Thyroid gland (tissue), 4 donors: ENCODE measurements around the gene RABGAP1.

ENCODE experiments used
- POLR2A ChIP-seq, 2 donors: fragments of 450-650 bp; IDR thresholded peaks; one replicate each; pipeline ENCODE4 v1.6.1; 2017; ENCODE audit warnings: antibody characterized with exemption in 2 of 2, mild to moderate bottlenecking in 2 of 2, moderate library complexity in 1 of 2
- TF ChIP-seq, protein P1 (sequence below), 6 experiments: fragments of 200-600 bp in 3 of 6; fragments of 450-650 bp in 3 of 6; sonication (generic) in 3 of 6; IDR thresholded peaks; one replicate each; pipeline ENCODE4 v1.5.1; 2016 to 2019; ENCODE audit warnings: antibody characterized with exemption in 6 of 6, mild to moderate bottlenecking in 2 of 6, inconsistent platforms in 1 of 6, moderate library complexity in 1 of 6

DNA sequence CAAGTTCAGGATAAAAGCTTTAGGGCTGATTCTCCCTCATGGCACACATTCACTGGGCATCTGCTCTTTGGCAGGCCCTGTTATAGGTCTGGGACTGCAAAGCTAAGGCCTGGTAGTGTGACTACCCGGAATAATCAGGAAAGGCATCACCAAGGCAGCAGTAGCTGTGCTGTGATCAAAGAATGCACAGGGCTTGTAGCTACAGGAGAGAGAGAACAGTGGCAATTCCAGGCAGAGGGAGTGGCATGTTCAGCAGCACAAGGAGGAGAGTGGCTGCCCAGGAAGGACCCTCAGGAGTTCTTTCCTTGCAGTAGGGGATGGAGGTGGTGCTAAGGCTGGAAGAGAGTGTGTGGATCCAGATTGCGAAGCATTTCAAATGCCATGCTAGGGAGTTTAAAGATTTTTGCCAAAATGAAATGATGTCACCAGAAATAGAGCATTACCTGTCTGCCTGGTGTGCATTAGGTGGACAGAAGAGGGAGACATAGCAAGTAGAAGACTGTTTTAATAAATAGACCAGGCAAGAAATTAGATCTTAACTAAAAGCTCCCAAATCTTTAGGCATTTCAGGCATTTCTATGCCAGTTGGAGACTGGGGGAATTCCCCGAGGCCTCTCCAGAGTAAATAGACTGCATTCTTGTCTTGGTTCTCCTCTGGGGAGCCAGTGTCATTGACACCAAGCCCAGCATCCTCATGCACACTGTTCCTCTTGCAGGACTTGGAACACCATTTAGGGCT lies 161.7 kb downstream of the RABGAP1 start:
- TF ChIP-seq, protein P1, sequence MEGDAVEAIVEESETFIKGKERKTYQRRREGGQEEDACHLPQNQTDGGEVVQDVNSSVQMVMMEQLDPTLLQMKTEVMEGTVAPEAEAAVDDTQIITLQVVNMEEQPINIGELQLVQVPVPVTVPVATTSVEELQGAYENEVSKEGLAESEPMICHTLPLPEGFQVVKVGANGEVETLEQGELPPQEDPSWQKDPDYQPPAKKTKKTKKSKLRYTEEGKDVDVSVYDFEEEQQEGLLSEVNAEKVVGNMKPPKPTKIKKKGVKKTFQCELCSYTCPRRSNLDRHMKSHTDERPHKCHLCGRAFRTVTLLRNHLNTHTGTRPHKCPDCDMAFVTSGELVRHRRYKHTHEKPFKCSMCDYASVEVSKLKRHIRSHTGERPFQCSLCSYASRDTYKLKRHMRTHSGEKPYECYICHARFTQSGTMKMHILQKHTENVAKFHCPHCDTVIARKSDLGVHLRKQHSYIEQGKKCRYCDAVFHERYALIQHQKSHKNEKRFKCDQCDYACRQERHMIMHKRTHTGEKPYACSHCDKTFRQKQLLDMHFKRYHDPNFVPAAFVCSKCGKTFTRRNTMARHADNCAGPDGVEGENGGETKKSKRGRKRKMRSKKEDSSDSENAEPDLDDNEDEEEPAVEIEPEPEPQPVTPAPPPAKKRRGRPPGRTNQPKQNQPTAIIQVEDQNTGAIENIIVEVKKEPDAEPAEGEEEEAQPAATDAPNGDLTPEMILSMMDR (IDR thresholded peaks at IDR 0.05), result peak in 4 of 6 experiments; percentile 28 to 50 (median 42)
- TF ChIP-seq POLR2A (IDR thresholded peaks at IDR 0.05), result no peak
